Smooth muscle cell of bladder (primary cell): ENCODE measurements around the gene ADO. TPM values are rescaled to one million over a fixed set of nuclear protein-coding genes. Genes with fewer than 3 reads are reported as not detected.

ENCODE experiments used
- total RNA-seq: library from RNA; depleted of rRNA; stranded (reverse); fragments of >200 nt; gene quantifications from 2 replicates; pipeline ENCODE4 v1.2.3, GENCODE V29; 2014

The ADO gene
- total RNA-seq: 15.5 and 17.7 TPM in 2 replicates

DNA sequence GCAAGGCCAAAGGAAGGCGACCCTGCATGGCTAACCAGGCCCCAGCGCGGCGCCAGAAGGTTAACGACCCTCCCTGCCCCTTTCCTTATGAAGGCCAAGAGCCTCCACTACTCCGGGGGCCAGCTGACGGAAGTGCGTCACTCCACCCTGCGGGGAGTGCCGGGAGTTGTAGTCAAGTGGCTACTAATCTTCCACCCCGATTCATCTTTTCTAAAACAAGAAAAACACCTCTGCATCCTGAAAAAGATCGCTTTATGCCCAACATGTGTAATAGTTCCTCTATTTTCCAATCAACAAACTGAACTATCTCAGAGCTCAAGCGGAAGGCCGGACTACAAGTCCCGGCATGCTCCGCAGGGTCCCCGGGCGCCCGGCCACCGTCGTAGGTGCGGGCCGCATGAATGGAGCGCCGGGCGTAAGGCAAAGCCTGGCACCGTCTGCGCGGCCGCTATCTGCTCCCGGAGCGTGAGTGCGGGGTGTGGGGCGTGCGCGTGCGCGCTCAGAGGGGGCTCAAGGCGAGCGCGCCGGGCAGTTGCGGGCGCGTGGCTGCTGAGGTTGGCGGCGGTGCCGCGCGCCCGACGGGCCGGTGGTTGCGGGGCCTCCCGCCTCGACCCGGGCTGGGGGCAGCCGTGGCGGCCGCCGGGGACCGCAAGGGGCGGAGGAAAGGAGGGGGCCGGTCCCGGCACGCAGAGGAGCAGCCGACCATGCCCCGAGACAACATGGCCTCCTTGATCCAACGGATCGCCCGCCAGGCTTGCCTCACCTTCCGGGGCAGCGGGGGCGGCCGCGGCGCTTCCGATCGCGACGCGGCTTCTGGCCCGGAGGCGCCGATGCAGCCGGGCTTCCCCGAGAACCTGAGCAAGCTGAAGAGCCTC lies at the start of gene ADO:
Gene ADO (plus strand): TSS at position 365 of the 875 bp plus-strand sequence. CDS start 340 bp downstream, at position 705.

DNA sequence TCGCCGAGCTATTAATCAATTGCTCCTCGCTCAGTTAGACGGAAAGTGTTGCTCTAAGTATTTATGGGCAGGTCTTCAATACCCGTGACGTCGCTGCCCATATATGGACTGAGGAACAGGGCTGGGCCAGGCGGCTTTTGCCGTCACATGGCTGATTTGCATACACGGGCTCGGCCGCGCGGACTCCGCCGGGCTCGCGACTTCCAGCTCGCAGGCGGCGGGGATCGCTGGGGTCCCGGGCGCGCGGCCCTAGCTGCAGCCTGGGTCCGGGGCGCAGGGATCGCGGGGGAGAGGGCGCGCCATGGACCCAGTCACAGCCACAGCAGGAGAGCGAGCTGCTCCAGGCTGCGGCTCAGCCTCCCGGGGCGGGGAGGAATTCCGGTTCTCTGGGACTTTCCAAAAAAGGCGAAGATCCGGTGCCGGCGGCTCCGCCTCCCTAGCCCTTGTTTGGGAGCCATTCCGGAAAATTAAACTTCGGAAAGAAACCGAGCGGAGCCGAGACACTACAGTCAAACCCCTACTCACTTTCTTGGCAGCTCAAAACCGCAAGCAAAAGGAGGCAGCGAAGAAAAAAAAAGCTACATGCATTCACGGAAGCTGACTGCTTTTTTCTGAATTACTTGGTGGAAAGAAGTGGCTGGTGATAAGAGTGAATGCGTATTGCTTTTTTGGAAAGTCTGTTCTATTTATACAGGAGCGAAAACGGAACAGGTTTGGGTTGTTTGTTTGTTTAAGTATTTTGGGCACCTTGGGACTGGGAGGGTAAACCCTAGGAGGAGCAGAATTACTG lies 12.0 kb downstream of the ADO start, which contains the start of gene EGR2:
Gene EGR2 (minus strand): TSS at position 36 of the 790 bp plus-strand sequence. CDS start 337 bp downstream, outside the sequence.

Other genes with a start within 250 kb of the ADO start
- 0.14 and 0.46 TPM in 2 replicates for gene EGR2, start 11.6 kb downstream of the ADO start, total RNA-seq